WTC11 (cell line): ENCODE results near the gene OCRL.

Source experiments
- CREB1 ChIP-seq: sonication (generic); formaldehyde crosslinking; IDR thresholded peaks from 2 replicates; pipeline ENCODE4 v1.8.0; 2023; ENCODE audit warnings: mild to moderate bottlenecking, missing genetic modification reagents
- CTCF ChIP-seq: fragments of 200-600 bp; IDR thresholded peaks from 2 replicates; pipeline ENCODE4 v1.8.0; 2022; ENCODE audit warnings: antibody characterized with exemption
- E2F4 ChIP-seq: sonication (generic); formaldehyde crosslinking; IDR thresholded peaks from 2 replicates; pipeline ENCODE4 v1.8.1; 2022; ENCODE audit warnings: low read depth, mild to moderate bottlenecking, moderate library complexity, missing genetic modification reagents, borderline replicate concordance
- ELF4 ChIP-seq: sonication (generic); formaldehyde crosslinking; IDR thresholded peaks from 2 replicates; pipeline ENCODE4 v1.8.1; 2022; ENCODE audit warnings: low read depth, mild to moderate bottlenecking, moderate library complexity, missing genetic modification reagents
- IRF2 ChIP-seq: sonication (generic); formaldehyde crosslinking; IDR thresholded peaks from 2 replicates; pipeline ENCODE4 v1.8.0; 2022; ENCODE audit warnings: low read depth, missing genetic modification reagents, borderline replicate concordance
- SMAD3 ChIP-seq: sonication (generic); formaldehyde crosslinking; IDR thresholded peaks from 2 replicates; pipeline ENCODE4 v1.8.0; 2022; ENCODE audit warnings: missing genetic modification reagents, mild to moderate bottlenecking, borderline replicate concordance
- ZBTB43 ChIP-seq: sonication (generic); formaldehyde crosslinking; IDR thresholded peaks from 2 replicates; pipeline ENCODE4 v1.8.1; 2023; ENCODE audit warnings: mild to moderate bottlenecking, missing genetic modification reagents
- ZNF138 ChIP-seq: sonication (generic); formaldehyde crosslinking; conservative IDR thresholded peaks from 2 replicates; pipeline ENCODE4 v1.8.1; 2022; ENCODE audit warnings: mild to moderate bottlenecking, moderate library complexity, missing genetic modification reagents

GRCh38 chrX:129577877-129578276, 37.8 kb downstream of the OCRL start:
- TF ChIP-seq CTCF: no peak
- TF ChIP-seq CREB1 (CRISPR knock-in tag): no peak
- TF ChIP-seq SMAD3 (CRISPR knock-in tag): no peak
- TF ChIP-seq IRF2: no peak
- no peak for TF ChIP-seq ZNF138 (CRISPR knock-in tag)
- TF ChIP-seq E2F4: no peak
- TF ChIP-seq ZBTB43: no peak
- TF ChIP-seq ELF4 (CRISPR knock-in tag): no peak
